Measurements from ENCODE around the gene UBE4B. TPM values are rescaled to one million over a fixed set of nuclear protein-coding genes. Genes with fewer than 3 reads are reported as not detected.

Gene UBE4B
- total RNA-seq, 1 experiment from 2014 or later = 44.7 TPM

GRCh38 chr1:10068605-10069294 is 36.0 kb downstream of the UBE4B start (continued):
- TF ChIP-seq SRF (IDR thresholded peaks at IDR 0.05; ENCODE audit: low read depth) (no peak), ZFX (IDR thresholded peaks at IDR 0.05) (no peak), MAX (IDR thresholded peaks at IDR 0.05) (no peak), SIN3A (IDR thresholded peaks at IDR 0.05; ENCODE audit: low read depth) (no peak)

- no peaks in the 10 kb centered on the region for H3K27me3 ChIP-seq (ENCODE audit: insufficient read depth, low read length)
- peaks cover 3 to 23% of the 10 kb centered on the region in 2 experiments for H3K4me1 ChIP-seq (ENCODE audit: control insufficient read depth in 1 of 2, insufficient read depth in 2 of 2, low read length in 2 of 2)
- no peak overlapping the region for H3K4me3 ChIP-seq (replicated peaks in 1 of 2; ENCODE audit: low read depth in 1 of 2, low read length in 2 of 2)
- intact Hi-C loops (cut with micrococcal nuclease) = no loop called here
- H3K36me3 ChIP-seq (ENCODE audit: control insufficient read depth in 1 of 2, insufficient read depth in 2 of 2, low read length in 2 of 2) = no peaks in the 10 kb centered on the region
- RAD21 ChIA-PET (ENCODE audit: low non-redundant PET in 1 of 2, low total read pairs in 2 of 2, uncharacterized antibody in 2 of 2, unreplicated experiment in 2 of 2) = no interaction called here
- H3K9me2 ChIP-seq (ENCODE audit: insufficient read depth) = no peaks in the 10 kb centered on the region
- TF ChIP-seq ATF3 (IDR thresholded peaks at IDR 0.05) (no peak), SRF (IDR thresholded peaks at IDR 0.05; ENCODE audit: low read depth) (no peak), SIN3A (IDR thresholded peaks at IDR 0.05; ENCODE audit: low read depth) (no peak), FOSL1 (IDR thresholded peaks at IDR 0.05; ENCODE audit: low read depth) (no peak), CEBPB (IDR thresholded peaks at IDR 0.05; ENCODE audit: low read depth) (no peak), ZNF274 (IDR thresholded peaks at IDR 0.05; ENCODE audit: low read depth, low read length) (no peak), MAX (IDR thresholded peaks at IDR 0.05) (no peak), CTCF (IDR thresholded peaks at IDR 0.05 in 2 of 3, conservative IDR thresholded peaks at IDR 0.05 in 1 of 3; ENCODE audit: borderline replicate concordance in 1 of 3, insufficient read depth in 1 of 3, low read depth in 2 of 3, low read length in 2 of 3) (no peak)
- POLR2A ChIA-PET = no interaction called here
- H3K9me3 ChIP-seq (ENCODE audit: control insufficient read depth in 1 of 2, insufficient read depth in 1 of 2, low read depth in 1 of 2, low read length in 2 of 2) = no peaks in the 10 kb centered on the region
- DNase-seq (ENCODE audit: low read depth, low spot score) (no peak), ATAC-seq (no peak)
- H3K27ac ChIP-seq (ENCODE audit: low read depth, low read length) = no peak overlapping the region
- H3K9ac ChIP-seq (ENCODE audit: low read length) = no peak overlapping the region
- BruUV-seq (replicated peaks) = no TSS peak
- H4K20me1 ChIP-seq (ENCODE audit: insufficient read depth) = 0 out of 2 replicates have a peak, but pooled peaks cover 4% of the 10 kb centered on the region
- H2AFZ ChIP-seq (ENCODE audit: low read depth, low read length, poor library complexity, severe bottlenecking) = no peak overlapping the region
- no peak overlapping the region for H3K4me2 ChIP-seq (ENCODE audit: low read length)
- CTCF ChIA-PET = no interaction called here
- H3K79me2 ChIP-seq (ENCODE audit: insufficient read depth, low read length) = peaks cover 12% of the 10 kb centered on the region; the same call in 1 of the 2 replicates
Observed at GRCh38 chr1:10070206-10070605, 37.4 kb downstream of the UBE4B start.
